ENCODE measurements around the gene NRM.

NRM gene

GRCh38 chr6:30682143-30683117, 8.4 kb downstream of the NRM start (continued):
- no peak for TF ChIP-seq SETDB1 (IDR thresholded peaks at IDR 0.05; ENCODE audit: insufficient read length, low read length)
- TF ChIP-seq ZBTB26 (tag by site-specific recombination; optimal IDR thresholded peaks at IDR 0.05): no peak
- TF ChIP-seq ZSCAN4 (tag by site-specific recombination; IDR thresholded peaks at IDR 0.05): no peak
- TF ChIP-seq PRDM1 (tag by site-specific recombination; IDR thresholded peaks at IDR 0.05): no peak
- no peak; the same call in 1 of the 2 replicates for TF ChIP-seq ZBTB10 (tag by site-specific recombination; IDR thresholded peaks at IDR 0.05)
- no peak for TF ChIP-seq ZNF366 (tag by site-specific recombination; conservative IDR thresholded peaks at IDR 0.05)
- TF ChIP-seq ZNF138 (tag by site-specific recombination; IDR thresholded peaks at IDR 0.05; ENCODE audit: borderline replicate concordance): no peak
- TF ChIP-seq BCL6B (tag by site-specific recombination; IDR thresholded peaks at IDR 0.05): no peak
- TF ChIP-seq KLF9 (tag by site-specific recombination; IDR thresholded peaks at IDR 0.05; ENCODE audit: low read depth): no peak
- TF ChIP-seq ZNF404 (tag by site-specific recombination; IDR thresholded peaks at IDR 0.05): no peak
- TF ChIP-seq KLF17 (tag by site-specific recombination; IDR thresholded peaks at IDR 0.05): 0 out of 2 replicates have a peak, but pooled peaks have one; percentile 38
- TF ChIP-seq KLF10 (tag by site-specific recombination; IDR thresholded peaks at IDR 0.05): 0 out of 2 replicates have a peak, but pooled peaks have one; percentile 32
- TF ChIP-seq GLI2 (tag by site-specific recombination; IDR thresholded peaks at IDR 0.05; ENCODE audit: borderline replicate concordance, low read depth): no peak
- TF ChIP-seq ZIC2 (tag by site-specific recombination; IDR thresholded peaks at IDR 0.05): peak; percentile 80
- no peak for TF ChIP-seq ZNF624 (tag by site-specific recombination; IDR thresholded peaks at IDR 0.05)
- no peak for TF ChIP-seq ZNF112 (tag by site-specific recombination; IDR thresholded peaks at IDR 0.05)
- TF ChIP-seq ZNF274 (IDR thresholded peaks at IDR 0.05; ENCODE audit: low read length): no peak
- no peak for TF ChIP-seq ZNF274 (tag by site-specific recombination; IDR thresholded peaks at IDR 0.05; ENCODE audit: borderline replicate concordance)
- TF ChIP-seq ZNF768 (tag by site-specific recombination; IDR thresholded peaks at IDR 0.05): no peak
- TF ChIP-seq ZBTB6 (tag by site-specific recombination; IDR thresholded peaks at IDR 0.05): no peak
- no peak for TF ChIP-seq TSHZ1 (tag by site-specific recombination; IDR thresholded peaks at IDR 0.05; ENCODE audit: borderline replicate concordance)
- no peak for TF ChIP-seq ZNF623 (tag by site-specific recombination; IDR thresholded peaks at IDR 0.05)
- no peak for TF ChIP-seq ZNF548 (tag by site-specific recombination; IDR thresholded peaks at IDR 0.05)
- no peak for TF ChIP-seq OVOL3 (tag by site-specific recombination; IDR thresholded peaks at IDR 0.05)
